ENCODE results near the gene NCOA7. TPM values are rescaled to one million over a fixed set of nuclear protein-coding genes. Genes with fewer than 3 reads are reported as not detected.

The NCOA7 gene
- total RNA-seq, 1 donor from 2014 or later, result 26.2 TPM

DNA sequence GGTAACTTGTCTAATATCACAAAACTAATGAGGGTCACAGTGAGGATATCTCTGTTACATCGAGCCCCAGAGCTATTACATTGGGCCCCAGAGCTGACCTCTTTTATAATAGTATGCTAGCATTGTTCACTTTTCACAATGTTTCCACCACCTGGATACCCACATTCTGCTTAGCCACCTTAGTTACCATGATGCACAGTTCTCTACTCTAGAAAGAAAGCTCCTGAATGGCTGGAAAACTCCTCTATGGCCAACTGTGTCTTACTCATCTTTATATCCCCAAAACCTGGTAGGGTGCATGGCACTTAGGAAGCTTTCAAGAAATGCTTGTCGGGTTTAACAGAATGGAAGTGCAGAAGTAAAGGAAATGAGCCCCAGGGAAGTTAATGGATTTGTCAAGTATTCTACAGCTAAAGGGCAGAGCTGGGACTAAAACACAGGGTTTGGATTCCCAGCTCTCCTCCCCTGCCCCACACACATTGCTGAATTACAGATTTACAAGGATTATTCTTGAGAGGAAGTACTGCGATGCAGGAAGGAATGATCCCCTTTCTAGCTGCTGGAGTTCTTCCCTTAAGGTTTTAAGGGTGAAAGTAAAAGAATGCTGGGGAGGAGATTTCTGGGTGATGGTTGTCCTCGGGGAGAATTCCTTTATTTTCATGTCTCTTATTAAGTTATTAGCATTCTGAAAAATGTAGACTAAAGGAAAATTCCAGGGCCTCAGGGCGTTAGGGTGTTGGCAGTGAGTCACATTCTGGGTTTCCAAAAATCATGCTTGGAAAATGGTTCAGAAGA lies 149.7 kb downstream of the NCOA7 start:
- Mint-ChIP-seq H3K4me1 (ENCODE audit: unreplicated experiment) (peaks cover 43% of the 10 kb centered on the region), H3K4me3 (ENCODE audit: unreplicated experiment) (no peak overlapping the region), H3K36me3 (ENCODE audit: low read depth, unreplicated experiment) (no peaks in the 10 kb centered on the region), H3K9me3 (ENCODE audit: unreplicated experiment) (no peaks in the 10 kb centered on the region), H3K27me3 (ENCODE audit: unreplicated experiment) (no peaks in the 10 kb centered on the region), H3K27ac (ENCODE audit: unreplicated experiment) (no peak overlapping the region)
- TF ChIP-seq, protein P1, sequence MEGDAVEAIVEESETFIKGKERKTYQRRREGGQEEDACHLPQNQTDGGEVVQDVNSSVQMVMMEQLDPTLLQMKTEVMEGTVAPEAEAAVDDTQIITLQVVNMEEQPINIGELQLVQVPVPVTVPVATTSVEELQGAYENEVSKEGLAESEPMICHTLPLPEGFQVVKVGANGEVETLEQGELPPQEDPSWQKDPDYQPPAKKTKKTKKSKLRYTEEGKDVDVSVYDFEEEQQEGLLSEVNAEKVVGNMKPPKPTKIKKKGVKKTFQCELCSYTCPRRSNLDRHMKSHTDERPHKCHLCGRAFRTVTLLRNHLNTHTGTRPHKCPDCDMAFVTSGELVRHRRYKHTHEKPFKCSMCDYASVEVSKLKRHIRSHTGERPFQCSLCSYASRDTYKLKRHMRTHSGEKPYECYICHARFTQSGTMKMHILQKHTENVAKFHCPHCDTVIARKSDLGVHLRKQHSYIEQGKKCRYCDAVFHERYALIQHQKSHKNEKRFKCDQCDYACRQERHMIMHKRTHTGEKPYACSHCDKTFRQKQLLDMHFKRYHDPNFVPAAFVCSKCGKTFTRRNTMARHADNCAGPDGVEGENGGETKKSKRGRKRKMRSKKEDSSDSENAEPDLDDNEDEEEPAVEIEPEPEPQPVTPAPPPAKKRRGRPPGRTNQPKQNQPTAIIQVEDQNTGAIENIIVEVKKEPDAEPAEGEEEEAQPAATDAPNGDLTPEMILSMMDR (IDR thresholded peaks at IDR 0.05; ENCODE audit: unreplicated experiment), result no peak
- DNase-seq (ENCODE audit: low spot score), result no peak

DNA sequence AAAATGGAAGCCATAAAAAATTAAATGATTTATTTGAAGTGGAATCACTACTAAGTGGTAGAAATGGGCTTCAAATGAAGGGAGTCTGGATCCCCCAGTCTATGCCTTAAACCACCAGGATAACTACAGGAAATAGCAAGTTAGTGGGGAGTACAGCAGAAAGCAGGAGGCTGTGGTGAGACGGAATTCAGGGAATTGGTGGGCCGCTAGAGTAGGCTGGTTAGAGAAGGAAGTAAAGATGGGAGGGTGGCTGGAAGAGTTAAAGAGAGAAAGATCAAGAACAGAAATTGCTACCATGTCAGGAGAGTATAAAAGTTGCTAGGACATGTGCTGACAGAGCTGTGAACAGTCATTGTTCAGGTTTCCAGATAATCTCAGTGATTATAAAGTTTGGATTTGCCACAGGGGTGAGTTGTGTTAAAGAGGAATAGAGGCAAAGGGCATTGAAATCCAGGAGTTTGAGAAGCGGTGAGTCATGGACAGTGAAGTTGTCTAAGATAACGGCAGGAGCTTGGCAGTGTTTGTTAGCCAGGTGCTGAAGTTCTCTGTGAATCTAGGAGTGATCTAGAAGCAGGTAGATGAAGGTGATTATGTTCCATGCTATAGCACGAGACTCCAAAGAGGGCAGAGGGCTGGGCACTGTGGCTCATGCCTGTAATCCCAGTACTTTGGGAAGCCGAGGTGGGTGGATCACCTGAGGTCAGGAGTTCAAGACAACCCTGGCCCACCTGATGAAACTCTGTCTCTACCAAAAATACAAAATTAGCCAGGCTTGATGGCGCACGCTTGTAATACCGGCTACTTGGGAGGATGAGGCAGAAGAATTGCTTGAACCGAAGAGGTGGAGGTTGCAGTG lies 152.1 kb downstream of the NCOA7 start:
- DNase-seq (ENCODE audit: low spot score), result no peak
- Mint-ChIP-seq H3K27ac (ENCODE audit: unreplicated experiment) (peak overlapping the region; percentile 20), H3K36me3 (ENCODE audit: low read depth, unreplicated experiment) (no peaks in the 10 kb centered on the region), H3K4me1 (ENCODE audit: unreplicated experiment) (peaks cover 52% of the 10 kb centered on the region), H3K27me3 (ENCODE audit: unreplicated experiment) (no peaks in the 10 kb centered on the region), H3K9me3 (ENCODE audit: unreplicated experiment) (no peaks in the 10 kb centered on the region), H3K4me3 (ENCODE audit: unreplicated experiment) (no peak overlapping the region)
- TF ChIP-seq, protein P1 (IDR thresholded peaks at IDR 0.05; ENCODE audit: unreplicated experiment), result no peak

DNA sequence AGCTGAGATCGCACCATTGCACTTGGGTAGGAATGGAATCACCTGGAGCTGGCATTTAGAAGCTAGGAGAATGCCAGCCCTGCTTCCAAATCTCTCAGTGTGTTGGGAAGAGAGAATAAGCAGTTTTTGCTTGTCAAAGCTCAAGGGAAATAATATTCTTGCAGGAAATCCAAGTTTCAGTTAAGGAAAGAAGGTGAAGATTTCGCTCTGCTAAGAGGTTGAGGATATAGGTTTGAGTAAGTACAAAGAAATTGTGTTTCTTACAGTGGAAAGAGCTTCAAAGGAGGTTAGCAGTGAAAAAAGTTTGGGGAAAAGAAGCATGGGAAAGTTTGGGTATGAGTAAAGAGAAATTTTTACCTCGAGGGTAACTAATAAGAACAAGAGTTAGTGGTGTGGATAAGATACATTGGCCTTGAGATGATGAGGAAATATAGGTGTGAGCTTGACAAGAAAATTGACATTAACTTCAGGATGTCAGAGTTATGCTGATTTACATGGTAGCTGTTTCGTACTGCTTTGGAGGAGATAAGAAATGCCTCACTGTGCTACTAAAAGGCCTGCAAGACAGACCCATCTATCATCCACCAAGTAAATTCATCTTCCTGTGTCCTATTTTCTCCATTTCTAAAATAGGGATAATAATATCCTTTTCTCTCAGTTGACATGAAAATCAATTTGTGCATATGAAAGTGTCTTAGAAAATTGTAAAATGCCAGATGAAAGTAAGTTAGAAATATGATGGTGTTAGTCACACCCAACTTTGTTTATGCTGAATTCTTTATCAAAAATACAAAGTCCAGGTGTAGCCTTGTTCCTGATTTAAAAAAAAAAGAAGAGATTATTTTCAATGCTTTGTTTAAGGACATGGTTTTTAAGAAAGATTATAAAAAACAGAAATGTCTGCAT lies 153.0 kb downstream of the NCOA7 start:
- no peaks in the 10 kb centered on the region for H3K36me3 Mint-ChIP-seq (ENCODE audit: low read depth, unreplicated experiment)
- H3K4me1 Mint-ChIP-seq (ENCODE audit: unreplicated experiment), result peaks cover 52% of the 10 kb centered on the region
- no peak overlapping the region for H3K27ac Mint-ChIP-seq (ENCODE audit: unreplicated experiment)
- H3K9me3 Mint-ChIP-seq (ENCODE audit: unreplicated experiment), result no peaks in the 10 kb centered on the region
- TF ChIP-seq, protein P1 (IDR thresholded peaks at IDR 0.05; ENCODE audit: unreplicated experiment), result no peak
- no peak overlapping the region for H3K4me3 Mint-ChIP-seq (ENCODE audit: unreplicated experiment)
- no peak for DNase-seq (ENCODE audit: low spot score)
- no peaks in the 10 kb centered on the region for H3K27me3 Mint-ChIP-seq (ENCODE audit: unreplicated experiment)

DNA sequence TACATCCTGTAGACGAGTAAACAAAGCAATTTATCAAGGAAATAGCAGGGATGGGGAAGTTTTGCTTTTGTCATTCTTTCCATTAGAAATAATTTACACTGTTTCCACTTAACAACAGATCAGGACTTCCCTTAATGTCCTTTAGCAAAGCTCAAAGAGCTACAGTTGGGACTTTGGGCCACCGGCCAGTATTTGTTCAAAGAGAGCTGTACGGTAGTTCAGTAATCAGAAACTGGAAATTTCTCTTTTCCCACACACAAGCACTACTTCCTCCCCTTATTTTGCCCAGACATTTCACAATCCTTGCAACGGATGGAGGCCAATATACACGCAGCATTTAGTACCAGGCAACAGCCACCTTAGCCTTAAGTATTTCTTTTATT lies 153.7 kb downstream of the NCOA7 start:
- no peak for DNase-seq (ENCODE audit: low spot score)
- Mint-ChIP-seq H3K4me1 (ENCODE audit: unreplicated experiment) (peaks cover 47% of the 10 kb centered on the region), H3K9me3 (ENCODE audit: unreplicated experiment) (no peaks in the 10 kb centered on the region), H3K27ac (ENCODE audit: unreplicated experiment) (peak overlapping the region; percentile 38), H3K27me3 (ENCODE audit: unreplicated experiment) (no peaks in the 10 kb centered on the region), H3K4me3 (ENCODE audit: unreplicated experiment) (no peak overlapping the region), H3K36me3 (ENCODE audit: low read depth, unreplicated experiment) (no peaks in the 10 kb centered on the region)
- TF ChIP-seq, protein P1 (IDR thresholded peaks at IDR 0.05; ENCODE audit: unreplicated experiment), result no peak

All from endothelial cell (in vitro differentiated cells).